ENCODE data around the gene KIAA1217. TPM values are rescaled to one million over a fixed set of nuclear protein-coding genes. Genes with fewer than 3 reads are reported as not detected.

KIAA1217 gene
- polyA plus RNA-seq, 1 donor from 2014 or later = 0.22 TPM

GRCh38 chr10:24303522-24304310 is 94.8 kb downstream of the KIAA1217 start:
- H4K20me1 ChIP-seq (ENCODE audit: insufficient read depth) = no peaks in the 10 kb centered on the region
- H3K27me3 ChIP-seq (ENCODE audit: insufficient read depth, low read depth, low read length) = no peaks in the 10 kb centered on the region
- H3K9ac ChIP-seq (ENCODE audit: low read length) = no peak overlapping the region
- H3K9me2 ChIP-seq (ENCODE audit: insufficient read depth, low read length) = no peaks in the 10 kb centered on the region
- TF ChIP-seq SMC3 (conservative IDR thresholded peaks at IDR 0.05; ENCODE audit: poor library complexity) (no peak), CTCF (IDR thresholded peaks at IDR 0.05; ENCODE audit: poor library complexity, severe bottlenecking) (no peak), EZH2 (IDR thresholded peaks at IDR 0.05; ENCODE audit: borderline replicate concordance, insufficient read depth, low read length, poor library complexity, severe bottlenecking) (no peak), MXI1 (conservative IDR thresholded peaks at IDR 0.05; ENCODE audit: poor library complexity, severe bottlenecking) (no peak), EP300 (conservative IDR thresholded peaks at IDR 0.05; ENCODE audit: poor library complexity, severe bottlenecking) (no peak), REST (IDR thresholded peaks at IDR 0.05; ENCODE audit: borderline replicate concordance) (no peak)
- H3K9me3 ChIP-seq (ENCODE audit: low read length) = no peaks in the 10 kb centered on the region
- no peak overlapping the region for H3K4me3 ChIP-seq (ENCODE audit: low read length)
- no peaks in the 10 kb centered on the region for H3F3A ChIP-seq (ENCODE audit: insufficient read depth, low read length, poor library complexity, severe bottlenecking)
- H2AFZ ChIP-seq (ENCODE audit: low read depth, low read length) = no peak overlapping the region
- H3K27ac ChIP-seq (ENCODE audit: low read length) = no peak overlapping the region
- no peaks in the 10 kb centered on the region for H3K79me2 ChIP-seq (replicated peaks; ENCODE audit: insufficient read depth, low read length)
- H3K36me3 ChIP-seq (ENCODE audit: insufficient read depth, low read length) = no peaks in the 10 kb centered on the region
- H3K4me2 ChIP-seq (ENCODE audit: low read length) = no peak overlapping the region

- Histone ChIP-seq H3F3A (ENCODE audit: insufficient read depth, low read length, poor library complexity, severe bottlenecking) (no peaks in the 10 kb centered on the region), H3K27ac (ENCODE audit: low read length) (no peak overlapping the region), H3K4me2 (ENCODE audit: low read length) (no peak overlapping the region), H2AFZ (ENCODE audit: low read depth, low read length) (no peak overlapping the region), H3K36me3 (ENCODE audit: insufficient read depth, low read length) (no peaks in the 10 kb centered on the region), H3K79me2 (replicated peaks; ENCODE audit: insufficient read depth, low read length) (no peaks in the 10 kb centered on the region), H3K9ac (ENCODE audit: low read length) (no peak overlapping the region), H4K20me1 (ENCODE audit: insufficient read depth) (no peaks in the 10 kb centered on the region), H3K4me3 (ENCODE audit: low read length) (no peak overlapping the region), H3K9me3 (ENCODE audit: low read length) (no peaks in the 10 kb centered on the region), H3K9me2 (ENCODE audit: insufficient read depth, low read length) (no peaks in the 10 kb centered on the region), H3K27me3 (ENCODE audit: insufficient read depth, low read depth, low read length) (no peaks in the 10 kb centered on the region)
- TF ChIP-seq CTCF (IDR thresholded peaks at IDR 0.05; ENCODE audit: poor library complexity, severe bottlenecking) (no peak), SMC3 (conservative IDR thresholded peaks at IDR 0.05; ENCODE audit: poor library complexity) (no peak), MXI1 (conservative IDR thresholded peaks at IDR 0.05; ENCODE audit: poor library complexity, severe bottlenecking) (no peak), EP300 (conservative IDR thresholded peaks at IDR 0.05; ENCODE audit: poor library complexity, severe bottlenecking) (no peak), TAF1 (IDR thresholded peaks at IDR 0.05; ENCODE audit: low read depth) (no peak), EZH2 (IDR thresholded peaks at IDR 0.05; ENCODE audit: borderline replicate concordance, insufficient read depth, low read length, poor library complexity, severe bottlenecking) (no peak), REST (IDR thresholded peaks at IDR 0.05; ENCODE audit: borderline replicate concordance) (no peak), POLR2AphosphoS5 (IDR thresholded peaks at IDR 0.05) (no peak)
Observed at GRCh38 chr10:24305551-24306506, 96.9 kb downstream of the KIAA1217 start.
